ENCODE results near the gene IFIT1B. TPM values are rescaled to one million over a fixed set of nuclear protein-coding genes. Genes with fewer than 3 reads are reported as not detected.
"Not testable (repeated sequence)": the region's sequence is repeated elsewhere in the genome, so short reads cannot be mapped to it uniquely, and the experiment has no call there.

IFIT1B gene
- not detected in 2 replicates for total RNA-seq (2014; rRNA removed; shearing (Covaris generic))

- DNase-seq (ENCODE audit: low spot score), result no peak
These were observed at the start of gene IFIT1B for GRCh38 chr10:89377705-89378637. Gene IFIT1B, plus strand, starts transcription at chr10:89378056. Its CDS starts 80 bp downstream, at chr10:89378136.

- DNase-seq (ENCODE audit: low spot score), result no peak
These were observed 48.7 kb upstream of the IFIT1B start for GRCh38 chr10:89329151-89329550.

GRCh38 chr10:89330014-89330413, 47.8 kb upstream of the IFIT1B start:
- DNase-seq (ENCODE audit: low spot score), result not testable (repeated sequence)

- DNase-seq (ENCODE audit: low spot score), result no peak
These were observed 47.2 kb upstream of the IFIT1B start for GRCh38 chr10:89330537-89331212.

DNA sequence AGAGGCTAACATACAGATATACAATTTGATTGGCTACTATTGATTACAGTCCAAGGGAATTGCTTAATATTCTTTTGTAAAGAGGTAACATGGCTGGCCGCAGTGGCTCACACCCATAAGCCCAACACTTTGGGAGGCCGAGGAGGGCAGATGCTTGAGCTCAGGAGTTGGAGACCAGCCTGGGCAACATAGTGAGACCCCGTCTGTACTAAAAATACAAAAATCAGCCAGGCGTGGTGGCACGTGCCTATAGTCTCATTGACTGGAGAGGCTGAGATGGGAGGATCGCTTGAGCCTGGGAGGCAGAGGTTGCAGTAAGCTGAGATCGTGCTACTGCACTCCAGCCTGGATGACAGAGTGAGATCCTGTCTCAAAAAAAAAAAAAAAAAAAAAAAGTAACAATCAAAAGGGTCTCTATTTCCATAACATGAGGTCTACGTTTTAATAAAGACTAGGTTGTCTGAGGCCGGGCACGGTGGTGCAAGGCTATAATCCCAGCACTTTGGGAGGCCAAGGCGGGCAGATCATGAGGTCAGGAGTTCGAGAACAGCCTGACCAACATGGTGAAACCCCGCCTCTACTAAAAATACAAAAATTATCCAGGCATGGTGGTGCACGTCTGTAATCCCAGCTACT, 46.3 kb upstream of the IFIT1B start:
- not testable (repeated sequence) for DNase-seq (ENCODE audit: low spot score)

- peak; percentile 24 for DNase-seq (ENCODE audit: low spot score)
These were observed 45.7 kb upstream of the IFIT1B start for GRCh38 chr10:89332123-89332633.

GRCh38 chr10:89335226-89335625, 42.6 kb upstream of the IFIT1B start:
- DNase-seq (ENCODE audit: low spot score), result no peak

- DNase-seq (ENCODE audit: low spot score), result no peak
These were observed 41.6 kb upstream of the IFIT1B start for GRCh38 chr10:89336241-89336640.

DNA sequence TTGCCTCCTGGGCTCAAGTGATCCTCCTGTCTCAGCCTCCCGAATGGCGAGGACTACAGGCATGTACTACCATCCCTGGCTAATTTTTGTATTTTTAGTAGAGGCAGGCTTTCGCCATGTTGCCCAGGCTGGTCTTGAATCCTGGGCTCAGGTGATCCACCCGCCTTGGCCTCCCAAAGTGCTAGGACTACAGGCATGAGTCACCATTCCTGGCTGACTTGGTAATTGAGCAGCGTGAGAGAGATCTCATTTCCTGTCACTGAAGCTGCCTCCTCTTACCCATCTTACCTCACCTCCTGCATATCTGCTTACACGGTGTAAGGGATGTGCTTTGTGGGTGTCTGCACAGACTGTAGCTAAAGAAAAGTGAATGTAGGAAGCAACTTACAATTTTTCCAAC, 40.4 kb upstream of the IFIT1B start:
- DNase-seq (ENCODE audit: low spot score), result no peak

- DNase-seq (ENCODE audit: low spot score), result no peak
These were observed 39.1 kb upstream of the IFIT1B start for GRCh38 chr10:89338713-89339112.

GRCh38 chr10:89339875-89340274, 38.0 kb upstream of the IFIT1B start:
- no peak for DNase-seq (ENCODE audit: low spot score)

- no peak for DNase-seq (ENCODE audit: low spot score)
These were observed 36.2 kb upstream of the IFIT1B start for GRCh38 chr10:89341649-89342048.

DNA sequence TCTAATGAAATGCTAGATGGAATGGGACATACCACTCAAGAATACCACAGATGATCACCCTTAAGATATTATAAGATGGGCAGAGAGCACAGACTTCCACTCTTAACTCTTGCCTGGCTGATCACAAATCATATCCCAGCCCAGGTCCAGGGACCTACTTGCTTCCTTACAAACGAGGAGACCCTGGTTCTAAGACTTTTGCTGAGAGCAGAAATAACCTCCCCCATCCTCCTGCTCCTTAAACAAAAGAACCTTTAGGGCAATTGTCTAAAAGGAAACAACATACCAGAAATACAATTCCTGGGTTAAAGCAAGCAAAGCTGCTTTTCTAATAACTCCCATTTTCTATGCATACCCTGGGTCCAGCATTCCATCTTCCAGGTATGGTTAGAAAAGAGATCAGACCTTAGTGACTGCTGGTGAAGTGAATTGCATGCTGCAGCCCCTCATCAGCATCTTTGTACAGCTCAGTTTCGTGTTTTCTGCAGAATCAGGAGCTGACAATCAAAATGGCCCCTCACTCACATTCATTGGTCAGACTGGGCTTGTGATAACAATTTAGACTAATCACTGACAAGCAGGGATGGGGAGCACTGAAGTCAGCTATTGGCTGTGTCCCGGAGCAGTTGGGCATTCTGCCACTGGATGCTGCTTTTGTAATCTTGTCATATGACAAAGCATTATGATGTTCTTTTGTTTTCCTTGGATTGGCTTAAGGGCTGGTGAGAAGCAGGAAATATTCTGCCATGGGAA, 35.5 kb upstream of the IFIT1B start:
- DNase-seq (ENCODE audit: low spot score), result no peak

- DNase-seq (ENCODE audit: low spot score), result no peak
These were observed 34.6 kb upstream of the IFIT1B start for GRCh38 chr10:89343089-89343767.

DNA sequence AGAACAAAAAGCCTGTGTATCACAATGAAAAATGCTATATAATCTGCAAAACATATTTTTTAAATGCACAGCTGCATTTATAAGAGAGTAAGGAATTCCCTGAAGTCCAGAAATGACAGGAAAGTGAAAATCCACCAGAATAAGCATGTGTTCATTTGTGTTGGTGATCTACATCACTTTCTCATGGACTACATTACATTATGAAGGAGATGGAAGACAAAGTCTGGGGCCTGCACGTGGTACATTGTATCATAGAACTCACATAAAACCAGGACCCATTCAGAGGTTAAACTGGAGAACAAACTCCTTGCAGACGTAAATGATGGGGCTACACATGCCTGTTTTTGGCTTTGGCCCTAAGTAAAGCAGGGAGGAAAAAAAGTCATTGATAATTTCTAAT, 33.7 kb upstream of the IFIT1B start:
- no peak for DNase-seq (ENCODE audit: low spot score)

GRCh38 chr10:89345367-89346000, 32.4 kb upstream of the IFIT1B start:
- no peak for DNase-seq (ENCODE audit: low spot score)

- DNase-seq (ENCODE audit: low spot score), result peak; percentile 83
These were observed 31.2 kb upstream of the IFIT1B start for GRCh38 chr10:89346405-89347254.

DNA sequence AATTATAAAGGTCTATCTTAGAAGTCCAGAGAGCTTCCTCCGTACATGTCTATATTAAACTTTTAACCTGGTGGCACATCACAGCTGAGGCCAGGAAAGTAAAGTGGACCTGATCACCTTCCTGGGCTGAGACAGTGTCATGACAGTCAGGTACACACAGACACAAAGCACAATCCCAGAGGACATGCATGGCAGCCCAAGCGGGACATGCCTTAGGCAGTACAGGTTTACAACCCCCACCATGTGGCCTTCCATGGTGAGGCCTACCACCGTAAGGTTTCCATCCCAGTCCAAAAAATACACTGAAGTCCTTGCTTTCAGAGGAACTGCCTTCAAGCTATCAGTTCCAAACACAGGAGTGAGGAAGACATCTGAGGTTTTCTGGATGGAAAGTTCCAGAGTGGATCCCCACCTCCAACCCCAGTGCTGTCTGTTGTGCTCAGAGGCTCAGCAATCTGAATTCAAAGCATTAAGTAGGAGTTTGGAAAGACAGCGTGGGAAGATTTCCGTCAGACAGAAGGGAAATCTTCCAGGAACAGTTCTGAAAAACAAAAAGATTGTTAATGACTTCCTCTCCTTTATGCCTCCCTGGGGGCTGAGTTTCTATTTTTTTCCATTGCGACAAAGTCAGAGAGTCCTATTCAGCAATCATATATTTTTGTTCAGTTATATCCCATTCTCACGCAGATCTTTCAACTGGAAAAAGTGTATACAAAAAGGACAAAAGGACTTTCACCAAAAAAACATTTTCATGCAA, 30.0 kb upstream of the IFIT1B start:
- DNase-seq (ENCODE audit: low spot score), result no peak

Measured in HT-29 (cell line).